ENCODE data around the gene CD2AP.

The CD2AP gene

GRCh38 chr6:47473791-47474346 lies 3.7 kb upstream of the CD2AP start:
- no peak overlapping the region for H2AFZ ChIP-seq (ENCODE audit: low read depth, low read length, severe bottlenecking)
- no peak overlapping the region for H3K27ac ChIP-seq (ENCODE audit: low read depth, low read length)
- TF ChIP-seq CTCF (IDR thresholded peaks at IDR 0.05; ENCODE audit: insufficient read depth, low read length, poor library complexity, severe bottlenecking) (no peak), EZH2phosphoT487 (conservative IDR thresholded peaks at IDR 0.05; ENCODE audit: low read length) (no peak)
- H3F3A ChIP-seq (ENCODE audit: insufficient read depth): peaks cover 25% of the 10 kb centered on the region
- H3K9ac ChIP-seq (ENCODE audit: low read length): no peak overlapping the region
- H4K20me1 ChIP-seq (ENCODE audit: low read depth, low read length): no peaks in the 10 kb centered on the region
- H3K79me2 ChIP-seq (ENCODE audit: insufficient read depth, low read length): peaks cover 9% of the 10 kb centered on the region
- H3K36me3 ChIP-seq (ENCODE audit: low read length): no peaks in the 10 kb centered on the region
- H3K4me3 ChIP-seq (ENCODE audit: insufficient read depth, low read length, poor library complexity, severe bottlenecking): no peak overlapping the region
- no peaks in the 10 kb centered on the region for H3K9me2 ChIP-seq (replicated peaks; ENCODE audit: insufficient read depth, low read length)
- H3K4me2 ChIP-seq (ENCODE audit: low read depth, low read length, poor library complexity, severe bottlenecking): no peak overlapping the region
- no peaks in the 10 kb centered on the region for H3K9me3 ChIP-seq (ENCODE audit: insufficient read depth, low read length)
- H3K27me3 ChIP-seq (ENCODE audit: low read length): no peaks in the 10 kb centered on the region

GRCh38 chr6:47475319-47475816 lies 2.2 kb upstream of the CD2AP start:
- Histone ChIP-seq H3K27ac (ENCODE audit: low read depth, low read length) (no peak overlapping the region), H3K79me2 (ENCODE audit: insufficient read depth, low read length) (peaks cover 24% of the 10 kb centered on the region), H3K36me3 (ENCODE audit: low read length) (no peaks in the 10 kb centered on the region), H4K20me1 (ENCODE audit: low read depth, low read length) (peaks cover 12% of the 10 kb centered on the region), H3F3A (ENCODE audit: insufficient read depth) (peaks cover 40% of the 10 kb centered on the region), H3K27me3 (ENCODE audit: low read length) (no peaks in the 10 kb centered on the region), H3K9ac (ENCODE audit: low read length) (no peak overlapping the region), H2AFZ (ENCODE audit: low read depth, low read length, severe bottlenecking) (no peak overlapping the region), H3K9me2 (replicated peaks; ENCODE audit: insufficient read depth, low read length) (no peaks in the 10 kb centered on the region), H3K9me3 (ENCODE audit: insufficient read depth, low read length) (no peaks in the 10 kb centered on the region), H3K4me3 (ENCODE audit: insufficient read depth, low read length, poor library complexity, severe bottlenecking) (no peak overlapping the region), H3K4me2 (ENCODE audit: low read depth, low read length, poor library complexity, severe bottlenecking) (no peak overlapping the region)
- TF ChIP-seq EZH2phosphoT487 (conservative IDR thresholded peaks at IDR 0.05; ENCODE audit: low read length): no peak
- no peak for TF ChIP-seq CTCF (IDR thresholded peaks at IDR 0.05; ENCODE audit: insufficient read depth, low read length, poor library complexity, severe bottlenecking)

- Histone ChIP-seq H2AFZ (ENCODE audit: low read depth, low read length, severe bottlenecking) (peak overlapping the region; percentile 75), H3K36me3 (ENCODE audit: low read length) (no peaks in the 10 kb centered on the region), H3K9ac (ENCODE audit: low read length) (peak overlapping the region; percentile 85), H3K9me2 (replicated peaks; ENCODE audit: insufficient read depth, low read length) (no peaks in the 10 kb centered on the region), H4K20me1 (ENCODE audit: low read depth, low read length) (peaks cover 22% of the 10 kb centered on the region), H3K27me3 (ENCODE audit: low read length) (no peaks in the 10 kb centered on the region), H3K79me2 (ENCODE audit: insufficient read depth, low read length) (peaks cover 40% of the 10 kb centered on the region), H3F3A (ENCODE audit: insufficient read depth) (peaks cover 52% of the 10 kb centered on the region), H3K4me3 (ENCODE audit: insufficient read depth, low read length, poor library complexity, severe bottlenecking) (peak overlapping the region; percentile 80), H3K27ac (ENCODE audit: low read depth, low read length) (peak overlapping the region; percentile 95), H3K9me3 (ENCODE audit: insufficient read depth, low read length) (no peaks in the 10 kb centered on the region), H3K4me2 (ENCODE audit: low read depth, low read length, poor library complexity, severe bottlenecking) (peak overlapping the region; percentile 98)
- no peak for TF ChIP-seq CTCF (IDR thresholded peaks at IDR 0.05; ENCODE audit: insufficient read depth, low read length, poor library complexity, severe bottlenecking)
- no peak for TF ChIP-seq EZH2phosphoT487 (conservative IDR thresholded peaks at IDR 0.05; ENCODE audit: low read length)
Observed at GRCh38 chr6:47476781-47477496, 650 bp upstream of the CD2AP start.
